HUDEP-2 (cell line): Measurements from ENCODE around the gene RIN3.
"Not testable (repeated sequence)": the region's sequence is repeated elsewhere in the genome, so short reads cannot be mapped to it uniquely, and the experiment has no call there.

ENCODE experiments used
- DNase-seq, 76 experiments: peaks; one replicate each; lab custom pipeline; 2025; ENCODE audit not compliant: unreplicated experiment in 76 of 76; lab: John Stamatoyannopoulos, UW

Gene RIN3

DNA sequence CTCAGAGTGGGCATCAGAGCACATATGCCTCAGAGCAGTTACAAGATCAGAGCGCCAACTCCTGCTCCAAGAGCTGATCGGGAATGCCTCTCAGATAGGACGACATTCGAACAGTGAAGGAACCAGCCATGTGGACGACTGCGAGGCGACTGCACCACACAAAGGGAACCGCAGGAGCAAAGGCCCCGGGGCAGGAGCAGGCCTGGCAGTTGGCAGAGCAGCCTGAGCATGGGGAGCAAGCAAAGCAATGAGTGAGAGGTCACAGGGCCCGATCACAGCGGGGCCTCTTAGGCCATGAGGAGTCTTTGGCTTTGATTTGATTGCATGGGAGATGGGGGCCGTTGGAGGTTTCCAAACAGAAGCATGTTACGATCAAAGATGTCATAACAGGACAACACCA lies 144.6 kb downstream of the RIN3 start:
- no peak for DNase-seq

DNA sequence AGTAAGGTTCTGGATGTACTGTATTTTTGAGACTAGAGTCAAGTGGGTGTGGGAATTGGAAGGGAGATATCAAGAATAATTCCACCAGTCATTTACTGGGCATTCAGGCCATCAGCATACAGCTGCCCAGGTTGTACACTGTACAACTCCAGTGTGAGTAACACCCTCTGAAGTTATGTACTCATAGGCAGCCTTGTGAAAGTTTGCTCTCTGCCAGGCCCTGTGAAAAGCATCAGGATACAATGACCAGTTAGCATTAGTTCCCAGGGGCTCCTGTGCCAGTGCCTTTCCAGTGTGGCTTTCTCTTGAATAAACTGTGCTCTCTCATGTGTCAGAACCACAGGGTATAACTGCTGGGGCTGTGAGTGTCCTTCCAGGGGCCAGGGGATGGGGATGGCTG lies 145.1 kb downstream of the RIN3 start:
- no peak for DNase-seq

DNA sequence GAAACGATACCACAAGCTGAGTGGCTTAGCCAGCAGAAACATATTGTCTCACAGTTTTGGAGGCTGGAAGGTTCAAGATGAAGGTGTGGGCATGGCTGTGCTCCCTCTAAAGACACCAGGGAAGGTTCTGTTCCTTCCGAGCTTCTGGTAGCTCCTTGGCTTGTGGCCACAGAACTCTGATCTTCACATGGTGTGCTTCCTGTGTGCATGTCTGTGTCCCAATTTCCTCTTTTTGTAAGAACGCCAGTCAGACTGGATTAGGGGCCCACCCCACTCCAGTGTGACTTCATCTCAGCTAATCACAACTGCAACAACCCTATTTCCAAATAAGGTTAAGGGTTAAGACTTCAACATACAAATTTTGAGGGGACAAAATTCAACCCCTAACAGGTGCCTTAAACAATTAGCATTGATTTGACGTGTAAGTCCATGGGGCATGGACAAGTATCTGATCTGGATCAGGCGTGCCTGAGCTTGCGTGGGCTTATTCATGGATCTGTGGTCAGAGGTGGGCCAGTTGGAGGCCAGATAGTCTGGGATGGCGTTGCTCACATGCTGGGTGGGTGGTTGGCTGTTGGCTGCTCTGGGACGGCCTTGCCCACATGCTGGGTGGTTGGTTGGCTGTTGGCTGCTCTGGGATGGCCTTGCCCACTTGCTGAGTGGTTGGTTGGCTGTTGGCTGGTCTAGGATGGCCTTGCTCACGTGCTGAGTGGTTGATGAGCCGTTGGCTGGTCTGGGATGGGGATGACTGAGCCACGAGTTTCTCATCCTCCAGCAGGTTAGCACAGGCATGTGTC lies 146.4 kb downstream of the RIN3 start:
- peak in 41 of 76 experiments; percentile 1 to 72 (median 23) for DNase-seq

DNA sequence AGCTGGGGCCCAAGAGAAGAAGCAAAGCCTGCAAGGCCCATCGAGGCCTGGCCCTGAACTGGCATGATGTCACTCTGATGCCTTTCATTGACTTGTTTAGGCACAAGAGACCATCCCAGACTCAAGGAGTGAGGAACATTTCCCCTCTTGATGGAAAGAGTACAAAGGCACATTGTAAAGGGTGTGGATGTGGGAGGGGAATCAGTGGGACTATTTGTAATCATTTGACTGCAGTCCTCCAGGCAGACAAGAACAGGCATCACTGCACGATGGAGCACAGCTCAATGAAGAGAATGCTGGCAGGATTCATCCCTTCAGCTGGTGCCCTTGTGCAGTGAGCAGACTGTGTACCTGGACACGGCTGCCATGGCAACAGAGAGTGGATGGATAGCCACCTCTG lies 147.0 kb downstream of the RIN3 start:
- no peak for DNase-seq

DNA sequence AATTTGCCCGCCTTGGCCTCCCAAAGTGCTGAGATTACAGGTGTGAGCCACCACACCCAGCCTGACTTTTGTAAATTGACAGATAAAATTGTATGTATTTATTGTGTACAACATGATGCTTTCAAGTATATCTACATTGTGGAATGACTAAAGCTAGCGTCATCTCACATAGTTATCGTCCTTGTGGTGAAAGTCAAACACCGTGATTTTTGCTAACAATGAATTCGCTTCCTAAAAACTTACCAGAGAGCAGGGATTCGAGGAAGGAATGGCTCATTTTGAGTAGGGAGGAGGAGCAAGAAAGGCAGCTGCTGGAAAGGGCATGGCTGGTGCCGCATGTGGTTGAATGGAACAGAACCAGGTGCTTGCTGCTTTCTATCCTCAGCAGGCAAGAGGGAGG lies 149.5 kb downstream of the RIN3 start:
- no peak for DNase-seq

DNA sequence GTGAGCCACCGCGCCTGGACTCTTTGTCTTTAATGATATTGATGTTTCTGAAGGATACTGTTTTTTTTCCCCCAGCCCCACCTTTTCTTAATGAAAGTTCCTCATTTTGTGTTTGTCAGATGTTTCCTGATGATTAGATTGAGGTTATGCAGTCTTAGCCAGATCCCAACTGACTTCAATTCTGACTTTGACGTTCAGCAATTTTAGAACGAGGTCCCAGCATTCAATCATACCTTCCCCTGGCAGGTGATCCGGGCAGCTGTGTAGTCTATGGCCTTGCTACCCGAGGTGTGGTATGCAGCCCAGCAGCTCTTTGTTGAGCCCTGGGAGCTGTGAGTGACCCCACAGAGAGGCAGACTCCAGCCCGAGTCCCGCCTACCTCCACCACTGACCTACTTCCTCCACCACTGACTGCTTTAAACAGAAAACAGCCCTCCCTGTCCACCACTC lies 152.1 kb downstream of the RIN3 start:
- peak in 56 of 76 experiments; percentile 4 to 78 (median 32) for DNase-seq

DNA sequence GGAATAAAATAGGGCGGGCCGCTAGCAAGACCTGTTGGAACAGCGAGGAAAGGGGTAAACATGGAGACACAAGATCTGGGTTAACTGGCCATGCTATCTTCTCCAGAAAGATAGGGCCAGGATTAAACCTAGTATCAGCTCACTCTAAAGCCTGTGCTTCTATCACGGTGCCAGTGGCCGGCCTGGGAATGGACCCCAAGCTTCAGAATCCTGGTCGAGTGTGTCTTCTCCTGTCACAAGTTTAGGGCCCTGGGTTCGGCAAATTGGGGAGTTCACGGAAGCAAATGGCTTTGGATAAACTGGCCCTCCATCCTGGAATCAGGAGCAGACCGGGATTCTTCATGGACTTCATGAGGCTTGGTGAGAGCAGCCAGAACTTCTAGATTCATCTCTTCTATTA lies 152.7 kb downstream of the RIN3 start:
- DNase-seq, result no peak

DNA sequence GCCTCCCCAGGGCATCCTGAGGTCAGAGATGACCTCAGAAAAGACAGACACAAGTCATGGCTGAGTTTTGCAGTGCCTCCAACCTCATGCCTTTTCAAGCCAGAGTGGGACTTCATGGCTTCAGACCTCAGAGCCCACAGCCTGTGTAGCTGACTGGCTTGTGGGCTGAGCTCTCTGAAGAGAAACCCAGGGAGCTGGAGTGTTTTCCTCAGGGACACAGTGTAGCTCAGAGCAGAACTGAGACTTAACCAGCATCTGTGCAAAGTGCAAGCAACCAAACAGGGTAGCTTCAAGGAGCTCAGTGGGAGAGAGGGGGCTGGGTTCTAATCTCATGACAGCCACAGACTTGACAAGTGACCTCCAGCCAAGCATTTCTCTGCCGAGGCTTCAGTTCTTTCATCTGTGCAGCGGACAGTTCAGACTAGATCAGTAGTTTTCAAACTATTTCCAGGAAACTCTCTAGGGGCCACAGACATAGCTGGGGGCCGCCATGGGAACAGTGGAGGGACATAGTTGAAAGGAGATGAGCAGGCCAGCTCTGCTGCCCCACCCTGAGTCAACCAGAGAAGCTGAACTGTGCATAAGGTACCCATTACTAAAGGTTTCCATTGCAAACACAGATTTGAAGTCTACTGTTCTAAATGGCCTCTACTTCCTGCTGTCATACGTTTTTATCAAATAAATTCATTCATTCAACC lies 154.8 kb downstream of the RIN3 start:
- DNase-seq, result peak in 1 of 76 experiments; percentile 15

DNA sequence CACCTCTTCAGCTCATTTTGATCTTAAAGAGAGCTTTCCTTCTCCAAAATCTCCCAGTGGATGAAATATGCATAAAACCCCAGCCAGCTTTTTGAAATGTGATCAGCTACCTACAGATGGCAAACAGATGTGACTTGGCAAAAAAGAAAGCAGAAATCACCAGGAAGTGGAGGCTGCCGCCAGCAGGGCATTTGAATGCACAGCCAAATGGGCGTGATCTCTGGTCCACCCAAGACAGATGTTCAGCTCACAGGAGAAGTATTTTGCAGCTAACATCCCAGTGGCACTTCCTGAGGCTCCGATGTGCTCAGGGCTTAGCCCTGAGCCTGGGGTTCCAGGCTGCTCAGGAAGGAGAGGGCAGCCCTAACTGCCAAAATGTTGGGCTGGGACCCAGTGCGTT lies 156.6 kb downstream of the RIN3 start:
- DNase-seq, result peak in 60 of 76 experiments; percentile 5 to 77 (median 28)

DNA sequence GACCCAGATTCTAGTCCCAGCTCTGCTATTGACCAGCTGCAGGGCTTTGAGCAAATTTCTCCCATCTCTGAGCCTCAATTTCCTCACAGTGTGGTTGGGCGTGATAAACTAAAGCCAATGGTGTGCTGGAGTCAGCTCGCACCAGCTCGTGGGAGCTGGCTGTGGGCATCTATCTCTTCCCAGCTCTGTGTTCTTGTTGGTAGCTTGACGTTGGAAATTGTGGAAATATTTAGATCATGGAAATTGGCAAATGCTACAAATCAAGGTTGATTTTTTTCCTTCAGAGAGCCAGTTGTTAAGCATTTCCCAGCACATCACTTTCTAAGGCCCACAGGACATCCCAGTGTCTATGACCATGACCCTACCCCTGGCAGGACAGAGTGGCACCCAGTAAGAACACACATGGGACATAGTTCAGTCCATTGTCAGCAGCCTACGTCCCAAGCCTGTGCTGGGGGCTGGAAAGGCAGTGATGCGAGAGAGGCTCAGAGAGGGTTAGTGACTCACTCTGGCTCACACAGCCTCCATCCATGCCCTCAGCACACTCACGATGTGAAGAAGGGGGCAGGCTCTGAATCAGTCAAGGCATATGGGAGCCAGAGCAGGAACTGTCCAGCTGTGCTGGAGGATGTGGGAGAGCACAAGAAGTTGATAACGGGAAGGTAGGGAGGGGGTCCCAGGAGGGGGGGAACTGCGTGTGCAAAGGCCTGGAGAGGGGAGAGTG lies 157.2 kb downstream of the RIN3 start:
- no peak for DNase-seq

DNA sequence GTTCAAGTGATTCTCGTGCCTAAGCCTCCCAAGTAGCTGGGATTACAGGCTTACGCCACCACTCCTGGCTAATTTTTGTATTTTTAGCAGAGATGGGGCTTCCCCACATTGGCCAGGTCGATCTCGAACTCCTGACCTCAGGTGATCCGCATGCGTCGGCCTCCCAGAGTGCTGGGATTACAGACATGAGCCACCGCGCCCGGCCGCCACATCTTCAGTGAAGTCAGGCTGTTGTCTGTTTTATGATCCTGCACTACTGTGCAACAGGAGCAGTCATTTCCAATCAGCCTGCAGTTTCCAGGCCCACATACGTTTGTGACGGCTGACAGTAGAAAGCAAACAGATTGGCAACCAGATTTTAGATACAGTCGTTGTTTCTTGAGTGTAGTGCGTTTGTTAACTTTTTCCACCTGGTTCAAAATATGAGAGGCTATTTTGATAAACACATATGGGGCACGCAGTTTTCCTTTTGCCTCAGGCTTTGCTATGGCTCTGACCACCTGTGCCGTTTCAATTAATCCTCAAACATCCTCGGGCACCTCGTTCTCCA lies 160.1 kb downstream of the RIN3 start:
- no peak for DNase-seq

DNA sequence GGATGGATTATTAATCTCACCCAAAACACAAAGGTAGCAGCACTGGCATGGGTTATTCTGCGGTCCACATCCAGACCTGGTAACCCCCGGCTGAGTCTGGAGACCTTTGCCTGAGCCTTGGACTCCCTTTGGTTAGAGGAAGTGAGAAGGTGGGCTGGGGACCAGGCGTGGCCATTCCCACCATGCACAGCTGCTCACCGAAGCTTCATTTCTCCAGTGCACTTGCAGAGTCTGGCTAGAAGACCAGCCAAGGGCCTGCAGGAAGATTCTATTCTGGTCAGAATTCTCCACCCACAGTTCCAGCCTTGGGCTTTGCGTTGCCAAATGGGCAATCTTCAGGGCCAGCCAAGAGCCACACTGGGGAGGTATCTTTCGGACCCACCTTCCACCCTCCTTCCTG lies 161.8 kb downstream of the RIN3 start:
- no peak for DNase-seq

DNA sequence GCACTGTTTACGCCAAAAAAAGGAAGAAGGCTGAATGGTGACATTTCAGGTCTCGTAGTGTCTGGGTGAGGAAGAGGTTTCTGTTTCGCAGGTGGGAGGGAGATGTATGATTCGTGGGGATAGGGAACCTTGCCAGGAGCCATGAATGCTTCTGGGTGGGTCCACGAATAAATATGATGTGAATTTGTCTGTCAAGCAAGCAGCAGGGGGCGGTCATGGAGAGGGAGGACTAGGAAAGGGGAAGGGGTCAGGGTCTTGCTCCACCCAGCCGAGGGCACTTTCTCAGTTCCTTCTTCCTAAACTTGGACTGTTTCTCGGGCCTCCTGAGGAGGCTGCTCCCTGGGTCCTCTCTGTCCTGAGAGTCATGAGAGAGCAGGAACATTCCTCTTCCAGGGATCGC lies 162.4 kb downstream of the RIN3 start:
- no peak for DNase-seq

DNA sequence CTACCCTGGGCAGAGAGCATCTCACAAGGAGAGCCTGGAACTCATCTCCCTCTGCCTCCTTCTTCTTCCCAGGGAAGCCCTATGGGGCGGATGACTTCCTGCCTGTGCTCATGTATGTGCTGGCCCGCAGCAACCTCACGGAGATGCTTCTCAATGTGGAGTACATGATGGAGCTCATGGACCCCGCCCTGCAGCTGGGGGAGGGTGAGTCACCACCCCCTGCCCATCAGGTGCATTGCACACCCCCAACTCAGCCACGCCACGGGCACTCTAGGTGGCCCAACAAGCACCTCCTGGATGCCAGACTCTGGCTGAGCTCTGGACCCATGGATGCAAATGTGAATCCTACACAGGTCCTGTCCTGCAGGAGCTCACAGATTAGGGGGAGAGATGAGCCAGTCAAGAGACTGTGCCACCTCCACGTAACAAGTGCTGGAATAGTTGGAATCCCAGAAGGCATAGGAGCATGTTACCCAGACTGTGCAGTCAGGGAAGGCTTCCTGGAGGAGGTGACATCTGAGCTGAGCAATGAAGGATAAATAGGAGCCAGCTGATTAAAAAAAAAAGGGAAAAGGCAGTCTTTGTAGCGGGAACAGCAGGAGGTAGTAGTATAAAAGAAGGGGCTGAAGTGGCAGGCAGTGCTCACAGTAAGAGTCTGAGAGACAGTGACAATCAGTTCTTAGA lies 163.0 kb downstream of the RIN3 start:
- DNase-seq, result no peak

DNA sequence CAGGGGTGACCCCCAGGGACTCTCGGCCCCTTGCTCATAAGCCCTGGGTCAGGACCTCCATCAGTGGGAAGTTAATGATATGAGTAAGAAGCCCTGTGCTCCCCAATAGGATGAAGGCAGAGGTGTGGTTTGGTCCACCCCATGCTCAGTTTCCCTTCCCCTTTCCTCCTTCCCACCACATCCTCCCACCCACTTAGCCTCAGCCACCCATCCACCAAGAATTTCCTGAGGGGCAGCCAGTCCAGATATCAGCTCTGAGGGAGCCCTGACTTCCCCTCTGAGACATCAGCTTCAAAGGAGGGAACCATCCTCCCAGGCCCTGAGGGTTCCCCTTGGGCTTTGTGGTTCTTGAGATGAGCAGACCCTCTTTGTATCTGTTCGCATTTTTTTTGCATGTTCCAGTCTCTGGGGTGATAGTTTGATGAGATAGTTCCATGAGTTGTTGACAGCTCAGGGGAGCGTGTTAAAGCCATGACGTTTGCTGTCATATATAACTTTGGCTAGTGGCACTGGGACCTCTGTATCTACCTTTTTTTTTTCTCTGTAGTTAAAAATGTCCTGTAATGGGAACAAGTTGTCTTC lies 163.6 kb downstream of the RIN3 start:
- DNase-seq, result no peak

DNA sequence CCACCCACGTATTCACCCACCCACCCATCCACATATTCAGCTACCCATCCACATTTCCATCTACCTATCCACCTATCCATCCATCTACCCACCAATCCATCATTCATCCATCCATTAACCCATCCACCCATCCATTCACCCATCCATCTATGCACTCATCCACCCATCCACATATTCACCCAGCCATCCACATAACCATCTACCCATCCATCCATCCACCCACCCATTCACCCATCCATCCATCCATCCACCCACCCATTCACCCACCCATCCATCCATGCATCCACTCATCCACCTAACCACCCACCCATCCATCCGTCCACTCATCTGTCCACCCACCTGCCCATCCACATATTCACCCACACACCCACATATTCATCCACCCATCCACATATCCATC lies 164.4 kb downstream of the RIN3 start:
- no peak for DNase-seq

DNA sequence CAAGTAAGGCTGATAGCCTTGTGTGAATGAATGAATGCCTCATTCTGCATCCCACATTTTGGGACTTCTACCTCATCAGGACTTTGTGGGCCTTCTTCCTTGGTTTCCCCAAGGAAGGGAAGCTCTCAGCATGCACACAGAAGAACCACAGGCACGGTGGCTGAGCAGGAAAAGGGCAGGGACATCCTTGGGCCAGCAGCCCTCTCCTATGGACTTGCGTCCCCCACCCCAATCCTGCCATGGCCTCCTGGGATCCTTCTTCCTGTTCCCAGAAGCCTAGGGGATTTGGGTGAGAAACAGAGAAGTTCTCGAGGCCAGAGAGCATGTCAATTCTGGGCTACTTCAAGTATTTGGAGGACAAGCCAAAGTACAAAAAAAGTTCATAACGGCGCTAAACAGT lies 165.2 kb downstream of the RIN3 start:
- DNase-seq, result no peak

DNA sequence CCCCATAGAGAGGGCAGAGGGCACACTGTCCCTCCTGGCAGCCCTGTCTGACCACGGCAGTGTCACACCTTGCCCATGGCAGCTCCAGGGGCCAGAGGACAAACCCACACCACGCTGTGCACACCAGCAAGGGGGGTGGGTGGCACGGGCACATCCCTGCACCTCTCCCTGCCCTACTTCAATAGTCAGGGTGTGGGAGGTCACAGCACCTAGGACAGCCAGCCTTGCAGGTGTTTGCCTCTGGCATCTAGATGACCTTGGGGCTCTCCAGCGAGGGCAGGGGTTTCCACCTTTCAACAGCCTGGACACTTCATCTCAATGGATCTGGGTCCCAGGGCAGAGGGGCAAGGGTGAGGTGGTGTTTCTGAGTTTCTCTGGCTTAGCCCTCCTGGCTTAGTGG lies 165.7 kb downstream of the RIN3 start:
- no peak for DNase-seq

DNA sequence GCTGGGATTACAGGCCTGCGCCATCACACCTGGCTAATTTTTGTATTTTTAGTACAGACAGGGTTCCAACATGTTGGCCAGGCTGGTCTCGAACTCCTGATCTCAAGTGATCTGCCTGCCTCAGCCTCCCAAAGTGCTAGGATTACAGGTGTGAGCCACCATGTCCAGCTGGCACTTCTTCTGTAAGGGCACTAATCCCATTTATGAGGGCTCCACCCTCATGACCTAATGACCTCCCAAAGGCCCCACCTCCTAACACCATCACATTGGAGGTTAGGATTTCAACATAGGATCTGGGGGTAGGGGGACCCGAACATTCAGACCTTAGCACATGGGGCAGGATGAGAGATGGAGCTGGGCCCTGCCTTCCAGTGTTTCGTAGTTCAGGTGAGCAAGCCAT lies 166.7 kb downstream of the RIN3 start:
- not testable (repeated sequence) for DNase-seq
